ENCODE measurements around the gene BCL2L12.

GRCh38 chr19:49686503-49687088, 20.9 kb downstream of the BCL2L12 start:
- TF ChIP-seq EZH2 (IDR thresholded peaks at IDR 0.05; ENCODE audit: borderline replicate concordance, insufficient read depth, low read depth, low read length, poor library complexity, severe bottlenecking) (no peak), CTCF (IDR thresholded peaks at IDR 0.05) (no peak)

All from B cell (primary cell).